Astrocyte of the cerebellum (primary cell): ENCODE measurements around the gene NDUFS7.

Source experiments
- DNase-seq: peaks from one replicate; pipeline ENCODE4 v3.0.0-alpha.2; 2011; ENCODE audit warnings: low read depth
- H3K4me3 ChIP-seq: 2 replicates; pipeline ENCODE4 v1.5.1; 2011; ENCODE audit warnings: mild to moderate bottlenecking, low read depth, low read length, moderate library complexity
- CTCF ChIP-seq: IDR thresholded peaks from 2 replicates; pipeline ENCODE4 v1.5.1; 2012; ENCODE audit warnings: low read length, low read depth, moderate library complexity, mild to moderate bottlenecking; ENCODE audit errors: missing control alignments
- in situ Hi-C: cut with HindIII; loops from 2 replicates; pipeline ENCODE4 v1.10.0; 2017; ENCODE audit warnings: low sequenced_read_pairs

NDUFS7 gene

GRCh38 chr19:1389033-1389940 lies 5.6 kb downstream of the NDUFS7 start:
- H3K4me3 ChIP-seq = no peak overlapping the region
- TF ChIP-seq CTCF = no peak
- no peak for DNase-seq
- in situ Hi-C loops = no loop called here

- TF ChIP-seq CTCF = no peak
- no peak for DNase-seq
- H3K4me3 ChIP-seq = no peak overlapping the region
- in situ Hi-C loops = no loop called here
Observed at GRCh38 chr19:1390890-1391423, 7.2 kb downstream of the NDUFS7 start.

- DNase-seq = no peak
- TF ChIP-seq CTCF = no peak
- in situ Hi-C loops = no loop called here
- no peak overlapping the region for H3K4me3 ChIP-seq
Observed at GRCh38 chr19:1392407-1392806, 8.7 kb downstream of the NDUFS7 start.

GRCh38 chr19:1392939-1393530 lies 9.3 kb downstream of the NDUFS7 start:
- in situ Hi-C loops = no loop called here
- no peak for TF ChIP-seq CTCF
- DNase-seq = no peak
- H3K4me3 ChIP-seq = no peak overlapping the region

GRCh38 chr19:1393841-1394240 lies 10.1 kb downstream of the NDUFS7 start:
- in situ Hi-C loops = no loop called here
- DNase-seq = no peak
- no peak overlapping the region for H3K4me3 ChIP-seq
- TF ChIP-seq CTCF = no peak

GRCh38 chr19:1394252-1395193 lies 10.8 kb downstream of the NDUFS7 start:
- no peak for DNase-seq
- in situ Hi-C loops = no loop called here
- no peak for TF ChIP-seq CTCF
- H3K4me3 ChIP-seq = no peak overlapping the region
